Stimulated activated CD4-positive, alpha-beta T cell treated with anti-CD3 and anti-CD28 coated beads, Interleukin-12 subunit alpha, Interleukin-12 subunit beta, amount 100 ng/mL, for 48 hours (primary cell): ENCODE data around the gene BTD.
A peak's percentile ranks its signal among the peaks of the same experiment; 100 is the strongest.

ENCODE experiments used
- DNase-seq, 3 donors: peaks; one replicate each; pipeline ENCODE4 v3.0.0-alpha.2; 2020; ENCODE audit warnings: low read depth in 2 of 3, low spot score in 1 of 3

Gene BTD

DNA sequence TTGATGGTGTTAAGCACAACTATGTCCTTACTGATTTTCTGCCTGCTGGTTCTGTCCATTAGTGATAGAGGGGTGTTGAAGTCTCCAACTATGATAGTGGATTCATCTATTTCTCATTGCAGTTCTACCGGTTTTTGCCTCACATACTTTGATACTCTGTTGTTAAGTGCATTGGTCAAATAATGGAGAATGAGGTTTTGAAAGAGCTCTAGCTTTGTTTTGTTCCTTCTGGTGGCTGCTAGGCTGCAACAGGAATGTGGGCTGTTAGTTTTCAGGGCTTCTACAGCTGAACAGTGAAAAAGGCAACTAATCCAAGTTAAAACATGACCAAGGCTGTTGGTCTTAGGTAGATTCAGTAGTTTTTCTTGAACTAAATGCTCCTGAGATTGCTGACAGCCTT lies 62.6 kb downstream of the BTD start:
- no peak for DNase-seq

DNA sequence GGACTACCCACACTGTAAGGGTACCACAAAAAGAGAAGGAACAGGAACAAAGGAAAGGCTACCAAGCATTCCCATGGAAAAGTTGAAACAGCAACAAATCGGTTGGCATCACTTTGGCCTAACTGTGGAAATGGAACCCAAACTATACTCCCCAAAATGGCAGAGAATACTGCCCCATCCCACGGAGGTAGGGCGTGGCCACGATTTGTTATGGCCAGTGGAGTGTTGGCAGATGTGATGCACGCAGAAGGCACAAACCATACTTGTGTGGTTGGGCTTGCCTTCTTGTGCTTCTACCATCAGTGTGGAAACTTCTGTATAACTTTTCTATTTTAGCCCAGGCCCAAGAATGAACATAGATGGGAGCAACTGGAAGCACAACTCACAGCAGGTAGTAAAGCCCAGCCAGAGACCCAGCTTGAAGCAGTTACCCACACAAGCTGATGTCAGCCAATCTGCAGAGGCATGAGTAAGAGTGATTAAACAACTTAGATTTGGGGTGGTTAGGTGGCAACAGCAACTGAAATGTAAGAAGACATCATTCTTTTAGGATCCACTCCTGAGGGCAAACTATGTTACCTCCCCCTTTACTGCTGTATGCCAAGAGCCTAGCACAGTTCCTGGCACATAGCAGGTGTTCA lies 64.1 kb downstream of the BTD start:
- DNase-seq: no peak

- DNase-seq: no peak
Measured at GRCh38 chr3:15666277-15666676, 64.7 kb downstream of the BTD start.

DNA sequence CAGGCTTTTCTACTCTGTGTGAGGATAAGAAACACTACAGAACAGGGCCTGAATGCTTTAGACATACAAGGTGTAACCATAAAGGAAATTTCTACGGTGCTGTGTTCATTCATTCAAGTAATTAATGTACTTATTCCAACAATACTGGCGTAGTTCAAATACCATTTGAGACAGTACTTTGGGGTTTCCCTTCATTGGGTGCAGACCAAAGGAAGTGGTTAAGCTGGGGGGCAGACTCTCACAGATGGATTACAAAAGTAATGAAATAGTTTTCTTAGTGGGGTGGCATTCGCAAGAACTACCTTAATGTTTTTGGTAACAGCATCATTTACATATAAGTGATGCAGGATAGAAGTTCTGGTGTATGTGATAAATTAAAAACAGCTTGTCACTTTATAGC lies 65.9 kb downstream of the BTD start:
- peak in 1 of 3 donors; percentile 3 for DNase-seq

DNA sequence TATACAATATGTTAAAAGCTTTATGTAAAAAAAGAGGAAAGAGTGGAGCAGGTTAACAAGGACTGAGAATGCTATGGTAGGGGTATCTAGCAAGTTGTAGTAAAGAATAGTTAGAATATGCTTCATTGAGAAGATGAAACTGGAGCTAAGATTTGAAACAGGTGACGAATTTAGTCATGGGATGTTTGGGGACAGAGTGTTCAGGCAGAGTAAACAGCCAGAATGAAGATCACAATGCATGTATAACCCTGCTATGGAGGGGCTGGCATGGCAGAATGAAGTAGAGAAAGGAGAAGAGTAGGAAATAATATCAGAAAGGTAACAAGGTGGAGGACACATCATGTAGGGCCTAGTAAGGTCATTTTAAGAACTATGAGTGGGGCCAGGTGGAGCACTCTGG lies 72.0 kb downstream of the BTD start:
- no peak for DNase-seq

DNA sequence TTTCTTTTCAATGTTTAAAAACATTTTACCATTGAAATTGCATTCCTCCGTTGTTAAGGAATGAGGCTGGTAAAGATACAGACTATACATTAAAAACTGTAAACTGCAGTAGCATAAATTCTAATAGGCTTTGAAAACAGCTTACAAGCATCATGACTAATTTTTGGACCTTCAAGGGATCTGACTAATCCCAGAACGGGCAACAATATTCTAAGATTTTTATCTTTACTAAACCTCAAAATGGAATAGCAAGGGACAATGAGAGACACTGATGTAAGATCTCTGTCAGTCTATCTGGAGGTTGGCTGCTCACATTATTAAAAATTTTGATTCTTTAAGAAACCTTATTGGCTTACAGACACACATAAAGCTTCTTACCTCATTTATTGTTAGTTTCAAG lies 74.7 kb downstream of the BTD start:
- DNase-seq: no peak

DNA sequence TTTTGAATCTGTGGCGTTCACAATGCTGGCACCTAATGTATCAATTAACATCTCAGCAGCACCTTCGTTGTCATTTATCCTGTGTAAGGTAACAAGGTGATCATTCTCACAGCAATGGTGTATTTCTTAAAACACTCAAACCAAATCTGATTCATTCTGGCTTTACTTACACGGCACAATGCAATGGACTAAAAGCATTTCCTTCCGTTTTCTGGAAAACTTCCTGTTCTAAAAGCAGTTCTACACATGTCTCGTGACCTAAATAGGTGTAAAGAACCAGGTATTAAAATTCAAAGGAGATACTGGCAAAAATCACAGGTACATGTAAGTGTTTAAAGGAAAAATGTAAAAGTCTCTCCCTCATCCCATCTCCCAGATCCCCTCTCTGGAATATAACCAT lies 77.8 kb downstream of the BTD start:
- no peak for DNase-seq

- no peak for DNase-seq
Measured at GRCh38 chr3:15681668-15682067, 80.1 kb downstream of the BTD start.

- no peak for DNase-seq
Measured at GRCh38 chr3:15682561-15683185, 81.1 kb downstream of the BTD start.

GRCh38 chr3:15683253-15683652 lies 81.7 kb downstream of the BTD start:
- DNase-seq: no peak

DNA sequence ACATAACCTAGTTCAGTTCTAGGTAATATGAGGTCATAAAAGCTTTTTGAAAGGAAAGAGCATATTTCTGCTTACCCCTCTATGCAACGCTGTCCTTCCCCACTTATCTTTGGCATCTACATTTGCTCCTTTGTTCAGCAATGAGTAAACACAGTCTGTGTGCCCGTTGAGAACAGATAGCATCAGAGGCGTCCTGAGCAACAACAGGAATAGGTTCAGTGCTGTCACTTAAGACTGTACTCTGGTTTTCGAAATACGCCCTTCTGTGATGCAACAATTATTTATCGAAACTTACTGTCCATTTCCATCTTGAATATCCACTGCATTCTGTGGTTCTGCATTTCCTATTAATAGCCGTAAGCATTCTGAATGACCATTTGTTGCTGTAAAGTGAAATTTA lies 84.4 kb downstream of the BTD start:
- no peak for DNase-seq

DNA sequence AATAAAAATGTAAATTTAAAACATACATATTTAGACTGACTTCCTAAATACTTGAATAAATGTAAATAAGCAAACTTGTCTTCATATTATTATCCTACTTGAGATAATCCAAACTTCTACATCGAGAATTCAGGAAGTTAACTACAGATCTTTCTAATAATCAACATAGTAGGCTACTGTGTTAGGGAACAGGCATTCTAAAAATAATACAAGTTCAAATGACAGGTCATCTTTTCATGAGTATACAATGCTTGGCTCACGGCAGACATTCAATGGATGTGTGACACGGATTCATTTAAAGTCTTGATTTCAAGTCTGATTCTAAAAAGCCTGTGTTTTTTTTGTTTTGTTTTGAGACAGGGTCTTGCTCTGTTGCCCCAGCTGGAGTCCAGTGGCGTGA lies 88.7 kb downstream of the BTD start:
- DNase-seq: no peak

- DNase-seq: no peak
Measured at GRCh38 chr3:15690748-15691147, 89.2 kb downstream of the BTD start.

DNA sequence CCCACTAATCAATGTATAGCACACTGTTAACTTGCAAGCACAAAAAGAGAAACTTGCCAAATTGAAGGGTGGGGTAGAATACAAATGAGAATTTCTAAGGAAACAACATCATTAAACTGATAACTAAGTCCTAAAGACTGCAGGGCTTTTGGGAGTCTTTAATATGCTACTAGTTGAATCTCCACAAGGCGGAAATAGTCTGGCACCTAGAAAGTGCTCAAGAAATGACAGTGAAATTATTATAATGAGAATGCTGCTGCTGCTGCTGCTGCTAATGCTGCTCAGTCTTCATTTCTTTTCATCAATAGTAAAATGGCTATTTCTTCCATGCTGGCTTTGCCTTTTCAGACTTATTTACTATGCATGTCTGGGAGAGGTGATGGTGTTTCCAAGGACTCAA lies 91.8 kb downstream of the BTD start:
- no peak for DNase-seq

GRCh38 chr3:15694628-15695027 lies 93.1 kb downstream of the BTD start:
- no peak for DNase-seq
